Measurements from ENCODE around the gene NFIA.

Gene NFIA

GRCh38 chr1:61171346-61171745 is 89.0 kb downstream of the NFIA start:
- DNase-seq (ENCODE audit: low spot score): no peak

GRCh38 chr1:61171974-61172373 is 89.6 kb downstream of the NFIA start:
- no peak for DNase-seq (ENCODE audit: low spot score)
- no peak for TF ChIP-seq CTCF (IDR thresholded peaks at IDR 0.05; ENCODE audit: extremely low read depth, missing control alignments)

More at GRCh38 chr1:61171346-61171745, 89.0 kb downstream of the NFIA start:
- no peak for TF ChIP-seq CTCF (IDR thresholded peaks at IDR 0.05; ENCODE audit: extremely low read depth, missing control alignments)

- DNase-seq (ENCODE audit: low spot score): no peak
- TF ChIP-seq CTCF (IDR thresholded peaks at IDR 0.05; ENCODE audit: extremely low read depth, missing control alignments): no peak
Measured at GRCh38 chr1:61173118-61173517, 90.8 kb downstream of the NFIA start.

- no peak for TF ChIP-seq CTCF (IDR thresholded peaks at IDR 0.05; ENCODE audit: extremely low read depth, missing control alignments)
- no peak for DNase-seq (ENCODE audit: low spot score)
Measured at GRCh38 chr1:61174060-61174795, 91.9 kb downstream of the NFIA start.

GRCh38 chr1:61175976-61176375 is 93.6 kb downstream of the NFIA start:
- TF ChIP-seq CTCF (IDR thresholded peaks at IDR 0.05; ENCODE audit: extremely low read depth, missing control alignments): no peak
- DNase-seq (ENCODE audit: low spot score): no peak

GRCh38 chr1:61181067-61182038 is 99.0 kb downstream of the NFIA start:
- DNase-seq (ENCODE audit: low spot score): no peak
- TF ChIP-seq CTCF (IDR thresholded peaks at IDR 0.05; ENCODE audit: extremely low read depth, missing control alignments): no peak

- no peak for DNase-seq (ENCODE audit: low spot score)
- no peak for TF ChIP-seq CTCF (IDR thresholded peaks at IDR 0.05; ENCODE audit: extremely low read depth, missing control alignments)
Measured at GRCh38 chr1:61182049-61182448, 99.7 kb downstream of the NFIA start.
